ENCODE results near the gene CACNB1.

- TF ChIP-seq, protein P1, sequence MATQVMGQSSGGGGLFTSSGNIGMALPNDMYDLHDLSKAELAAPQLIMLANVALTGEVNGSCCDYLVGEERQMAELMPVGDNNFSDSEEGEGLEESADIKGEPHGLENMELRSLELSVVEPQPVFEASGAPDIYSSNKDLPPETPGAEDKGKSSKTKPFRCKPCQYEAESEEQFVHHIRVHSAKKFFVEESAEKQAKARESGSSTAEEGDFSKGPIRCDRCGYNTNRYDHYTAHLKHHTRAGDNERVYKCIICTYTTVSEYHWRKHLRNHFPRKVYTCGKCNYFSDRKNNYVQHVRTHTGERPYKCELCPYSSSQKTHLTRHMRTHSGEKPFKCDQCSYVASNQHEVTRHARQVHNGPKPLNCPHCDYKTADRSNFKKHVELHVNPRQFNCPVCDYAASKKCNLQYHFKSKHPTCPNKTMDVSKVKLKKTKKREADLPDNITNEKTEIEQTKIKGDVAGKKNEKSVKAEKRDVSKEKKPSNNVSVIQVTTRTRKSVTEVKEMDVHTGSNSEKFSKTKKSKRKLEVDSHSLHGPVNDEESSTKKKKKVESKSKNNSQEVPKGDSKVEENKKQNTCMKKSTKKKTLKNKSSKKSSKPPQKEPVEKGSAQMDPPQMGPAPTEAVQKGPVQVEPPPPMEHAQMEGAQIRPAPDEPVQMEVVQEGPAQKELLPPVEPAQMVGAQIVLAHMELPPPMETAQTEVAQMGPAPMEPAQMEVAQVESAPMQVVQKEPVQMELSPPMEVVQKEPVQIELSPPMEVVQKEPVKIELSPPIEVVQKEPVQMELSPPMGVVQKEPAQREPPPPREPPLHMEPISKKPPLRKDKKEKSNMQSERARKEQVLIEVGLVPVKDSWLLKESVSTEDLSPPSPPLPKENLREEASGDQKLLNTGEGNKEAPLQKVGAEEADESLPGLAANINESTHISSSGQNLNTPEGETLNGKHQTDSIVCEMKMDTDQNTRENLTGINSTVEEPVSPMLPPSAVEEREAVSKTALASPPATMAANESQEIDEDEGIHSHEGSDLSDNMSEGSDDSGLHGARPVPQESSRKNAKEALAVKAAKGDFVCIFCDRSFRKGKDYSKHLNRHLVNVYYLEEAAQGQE (IDR thresholded peaks at IDR 0.05; ENCODE audit: insufficient replicate concordance, low read depth), result no peak
- TF ChIP-seq, protein P2, sequence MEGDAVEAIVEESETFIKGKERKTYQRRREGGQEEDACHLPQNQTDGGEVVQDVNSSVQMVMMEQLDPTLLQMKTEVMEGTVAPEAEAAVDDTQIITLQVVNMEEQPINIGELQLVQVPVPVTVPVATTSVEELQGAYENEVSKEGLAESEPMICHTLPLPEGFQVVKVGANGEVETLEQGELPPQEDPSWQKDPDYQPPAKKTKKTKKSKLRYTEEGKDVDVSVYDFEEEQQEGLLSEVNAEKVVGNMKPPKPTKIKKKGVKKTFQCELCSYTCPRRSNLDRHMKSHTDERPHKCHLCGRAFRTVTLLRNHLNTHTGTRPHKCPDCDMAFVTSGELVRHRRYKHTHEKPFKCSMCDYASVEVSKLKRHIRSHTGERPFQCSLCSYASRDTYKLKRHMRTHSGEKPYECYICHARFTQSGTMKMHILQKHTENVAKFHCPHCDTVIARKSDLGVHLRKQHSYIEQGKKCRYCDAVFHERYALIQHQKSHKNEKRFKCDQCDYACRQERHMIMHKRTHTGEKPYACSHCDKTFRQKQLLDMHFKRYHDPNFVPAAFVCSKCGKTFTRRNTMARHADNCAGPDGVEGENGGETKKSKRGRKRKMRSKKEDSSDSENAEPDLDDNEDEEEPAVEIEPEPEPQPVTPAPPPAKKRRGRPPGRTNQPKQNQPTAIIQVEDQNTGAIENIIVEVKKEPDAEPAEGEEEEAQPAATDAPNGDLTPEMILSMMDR (IDR thresholded peaks at IDR 0.05; ENCODE audit: insufficient read depth, low read length), result no peak
Measured at GRCh38 chr17:39195568-39196160, 1.8 kb downstream of the CACNB1 start.

Measured in HL-60 (cell line).